Activated CD4-positive, alpha-beta T cell treated with anti-CD3 and anti-CD28 coated beads, Interleukin-2, amount 50 U/mL, for 16 hours (primary cell): Measurements from ENCODE around the gene DDX31.

Experiments
- DNase-seq: peaks from one replicate; pipeline ENCODE4 v3.0.0-alpha.2; 2020

DDX31 gene

GRCh38 chr9:132672413-132672690, 2.6 kb upstream of the DDX31 start:
- DNase-seq: no peak

GRCh38 chr9:132671620-132672412, 2.0 kb upstream of the DDX31 start:
- DNase-seq: peak; percentile 28

- DNase-seq: peak; percentile 36
Observed at GRCh38 chr9:132670457-132671391, 941 bp upstream of the DDX31 start, which contains the start of gene GTF3C4. Gene GTF3C4, plus strand, starts transcription at chr9:132670464. Its CDS starts 135 bp downstream, at chr9:132670599.

GRCh38 chr9:132669319-132669697, 475 bp downstream of the DDX31 start:
- DNase-seq: no peak

- no peak for DNase-seq
Observed at GRCh38 chr9:132663851-132664250, 5.9 kb downstream of the DDX31 start.

- no peak for DNase-seq
Observed at GRCh38 chr9:132663117-132663516, 6.7 kb downstream of the DDX31 start.

- no peak for DNase-seq
Observed at GRCh38 chr9:132662152-132662945, 7.4 kb downstream of the DDX31 start.

GRCh38 chr9:132656299-132656698, 13.5 kb downstream of the DDX31 start:
- DNase-seq: no peak

- no peak for DNase-seq
Observed at GRCh38 chr9:132651259-132651658, 18.5 kb downstream of the DDX31 start.

- no peak for DNase-seq
Observed at GRCh38 chr9:132648685-132649084, 21.1 kb downstream of the DDX31 start.

GRCh38 chr9:132648283-132648682, 21.5 kb downstream of the DDX31 start:
- DNase-seq: no peak

GRCh38 chr9:132647806-132648205, 22.0 kb downstream of the DDX31 start:
- DNase-seq: no peak

GRCh38 chr9:132647355-132647754, 22.4 kb downstream of the DDX31 start:
- DNase-seq: no peak

GRCh38 chr9:132646726-132647125, 23.1 kb downstream of the DDX31 start:
- DNase-seq: no peak

- no peak for DNase-seq
Observed at GRCh38 chr9:132645711-132646110, 24.1 kb downstream of the DDX31 start.

GRCh38 chr9:132645306-132645705, 24.5 kb downstream of the DDX31 start:
- no peak for DNase-seq

- DNase-seq: peak; percentile 6
Observed at GRCh38 chr9:132644251-132644650, 25.5 kb downstream of the DDX31 start.

GRCh38 chr9:132641216-132641615, 28.6 kb downstream of the DDX31 start:
- no peak for DNase-seq

- no peak for DNase-seq
Observed at GRCh38 chr9:132639322-132639721, 30.5 kb downstream of the DDX31 start.

GRCh38 chr9:132638240-132638639, 31.5 kb downstream of the DDX31 start:
- no peak for DNase-seq

- no peak for DNase-seq
Observed at GRCh38 chr9:132637801-132638200, 32.0 kb downstream of the DDX31 start.

GRCh38 chr9:132637351-132637750, 32.4 kb downstream of the DDX31 start:
- no peak for DNase-seq

GRCh38 chr9:132634327-132634726, 35.5 kb downstream of the DDX31 start:
- no peak for DNase-seq
